ENCODE data around the gene BRINP1. TPM values are rescaled to one million over a fixed set of nuclear protein-coding genes. Genes with fewer than 3 reads are reported as not detected.

BRINP1 gene
- polyA plus RNA-seq, 3 donors, result not detected

- no peak for TF ChIP-seq CTCF (IDR thresholded peaks at IDR 0.05)
- Histone ChIP-seq H2AFZ (ENCODE audit: insufficient read depth, low read depth, low read length, poor library complexity, severe bottlenecking) (no peak overlapping the region), H3K27ac (ENCODE audit: low read depth in 1 of 2, low read length in 2 of 2) (no peak overlapping the region), H3K4me3 (replicated peaks in 1 of 3; ENCODE audit: low read depth in 2 of 3, low read length in 3 of 3) (no peak overlapping the region), H3K27me3 (ENCODE audit: control insufficient read depth in 2 of 2, insufficient read depth in 2 of 2, low read length in 2 of 2) (no peaks in the 10 kb centered on the region), H3K79me2 (ENCODE audit: insufficient read depth, low read length) (no peaks in the 10 kb centered on the region), H3K36me3 (replicated peaks in 1 of 2; ENCODE audit: control insufficient read depth in 1 of 2, insufficient read depth in 2 of 2, low read length in 2 of 2) (no peaks in the 10 kb centered on the region), H3K9me3 (replicated peaks in 1 of 2; ENCODE audit: control insufficient read depth in 1 of 2, insufficient read depth in 1 of 2, low read length in 2 of 2) (no peaks in the 10 kb centered on the region), H4K20me1 (ENCODE audit: insufficient read depth, low read length) (no peaks in the 10 kb centered on the region), H3K9ac (ENCODE audit: insufficient read depth, low read length, poor library complexity, severe bottlenecking) (no peak overlapping the region), H3K4me1 (ENCODE audit: control insufficient read depth in 1 of 2, insufficient read depth in 2 of 2, low read length in 2 of 2) (no peaks in the 10 kb centered on the region), H3K4me2 (replicated peaks; ENCODE audit: extremely low read depth, low read length, poor library complexity, severe bottlenecking) (no peak overlapping the region)
- intact Hi-C loops (cut with micrococcal nuclease), result no loop called here
- WGBS (ENCODE audit: insufficient coverage), result no CpG with 5 or more reads among the region's 1 CpG
- Mint-ChIP-seq H3K27ac (no peak overlapping the region), H3K4me3 (no peak overlapping the region), H3K9me3 (no peaks in the 10 kb centered on the region), H3K27me3 (ENCODE audit: low read depth in 3 of 3) (peaks cover 0 to 2% (median 0%) of the 10 kb centered on the region in 3 donors), H3K4me1 (no peaks in the 10 kb centered on the region), H3K36me3 (no peaks in the 10 kb centered on the region)
- DNase-seq, result no peak
These were observed 77.7 kb downstream of the BRINP1 start for GRCh38 chr9:119291554-119291953.

- TF ChIP-seq CTCF (IDR thresholded peaks at IDR 0.05), result peak; percentile 65
- WGBS (ENCODE audit: insufficient coverage), result 19% methylated on average over 3 of the region's 3 CpGs
- intact Hi-C loops (cut with micrococcal nuclease), result no loop called here
- Histone ChIP-seq H2AFZ (ENCODE audit: insufficient read depth, low read depth, low read length, poor library complexity, severe bottlenecking) (no peak overlapping the region), H3K4me3 (replicated peaks in 1 of 3; ENCODE audit: low read depth in 2 of 3, low read length in 3 of 3) (no peak overlapping the region), H3K27ac (ENCODE audit: low read depth in 1 of 2, low read length in 2 of 2) (no peak overlapping the region), H3K9ac (ENCODE audit: insufficient read depth, low read length, poor library complexity, severe bottlenecking) (no peak overlapping the region), H3K9me3 (replicated peaks in 1 of 2; ENCODE audit: control insufficient read depth in 1 of 2, insufficient read depth in 1 of 2, low read length in 2 of 2) (no peaks in the 10 kb centered on the region), H3K4me1 (ENCODE audit: control insufficient read depth in 1 of 2, insufficient read depth in 2 of 2, low read length in 2 of 2) (no peaks in the 10 kb centered on the region), H3K36me3 (replicated peaks in 1 of 2; ENCODE audit: control insufficient read depth in 1 of 2, insufficient read depth in 2 of 2, low read length in 2 of 2) (no peaks in the 10 kb centered on the region), H3K79me2 (ENCODE audit: insufficient read depth, low read length) (no peaks in the 10 kb centered on the region), H4K20me1 (ENCODE audit: insufficient read depth, low read length) (no peaks in the 10 kb centered on the region), H3K4me2 (replicated peaks; ENCODE audit: extremely low read depth, low read length, poor library complexity, severe bottlenecking) (no peak overlapping the region), H3K27me3 (ENCODE audit: control insufficient read depth in 2 of 2, insufficient read depth in 2 of 2, low read length in 2 of 2) (no peaks in the 10 kb centered on the region)
- Mint-ChIP-seq H3K4me3 (no peak overlapping the region), H3K27ac (no peak overlapping the region), H3K9me3 (no peaks in the 10 kb centered on the region), H3K27me3 (ENCODE audit: low read depth in 3 of 3) (peaks cover 2 to 4% (median 2%) of the 10 kb centered on the region in 3 donors), H3K4me1 (no peaks in the 10 kb centered on the region), H3K36me3 (no peaks in the 10 kb centered on the region)
- DNase-seq, result peak; percentile 12 to 33 (median 29)
These were observed 79.3 kb downstream of the BRINP1 start for GRCh38 chr9:119289740-119290433.

Measured in CD14-positive monocyte (primary cell).